ENCODE measurements around the gene PTPRN2. TPM values are rescaled to one million over a fixed set of nuclear protein-coding genes. Genes with fewer than 3 reads are reported as not detected.

Gene PTPRN2
- total and polyA plus RNA-seq, 2 experiments from 2014 or later, result 0.28 TPM; not detected in 1

DNA sequence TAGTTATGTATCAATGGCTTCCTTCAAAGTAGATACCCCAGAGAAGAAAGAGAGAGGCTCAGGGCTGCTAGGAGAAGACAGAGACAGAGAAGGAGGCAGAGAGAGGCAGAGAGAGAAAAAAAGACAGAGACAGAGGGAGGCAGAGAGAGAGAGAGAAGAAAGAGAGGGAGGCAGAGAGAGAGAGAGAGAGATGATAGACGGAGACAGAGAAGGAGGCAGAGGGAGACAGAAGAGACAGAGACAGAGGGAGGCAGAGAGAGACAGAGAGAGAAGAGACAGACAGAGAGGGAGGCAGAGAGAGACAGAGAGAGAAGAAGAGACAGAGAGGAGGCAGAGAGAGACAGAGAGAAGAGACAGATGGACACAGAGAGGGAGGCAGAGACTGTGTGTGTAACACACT lies 1062.9 kb downstream of the PTPRN2 start:
- Histone ChIP-seq H3K4me1 (ENCODE audit: low read depth) (no peaks in the 10 kb centered on the region), H3K27ac (no peak overlapping the region), H3K27me3 (no peaks in the 10 kb centered on the region), H3K36me3 (no peaks in the 10 kb centered on the region), H3K9me3 (ENCODE audit: low read depth) (no peaks in the 10 kb centered on the region), H3K4me3 (no peak overlapping the region)
- TF ChIP-seq, protein P1, sequence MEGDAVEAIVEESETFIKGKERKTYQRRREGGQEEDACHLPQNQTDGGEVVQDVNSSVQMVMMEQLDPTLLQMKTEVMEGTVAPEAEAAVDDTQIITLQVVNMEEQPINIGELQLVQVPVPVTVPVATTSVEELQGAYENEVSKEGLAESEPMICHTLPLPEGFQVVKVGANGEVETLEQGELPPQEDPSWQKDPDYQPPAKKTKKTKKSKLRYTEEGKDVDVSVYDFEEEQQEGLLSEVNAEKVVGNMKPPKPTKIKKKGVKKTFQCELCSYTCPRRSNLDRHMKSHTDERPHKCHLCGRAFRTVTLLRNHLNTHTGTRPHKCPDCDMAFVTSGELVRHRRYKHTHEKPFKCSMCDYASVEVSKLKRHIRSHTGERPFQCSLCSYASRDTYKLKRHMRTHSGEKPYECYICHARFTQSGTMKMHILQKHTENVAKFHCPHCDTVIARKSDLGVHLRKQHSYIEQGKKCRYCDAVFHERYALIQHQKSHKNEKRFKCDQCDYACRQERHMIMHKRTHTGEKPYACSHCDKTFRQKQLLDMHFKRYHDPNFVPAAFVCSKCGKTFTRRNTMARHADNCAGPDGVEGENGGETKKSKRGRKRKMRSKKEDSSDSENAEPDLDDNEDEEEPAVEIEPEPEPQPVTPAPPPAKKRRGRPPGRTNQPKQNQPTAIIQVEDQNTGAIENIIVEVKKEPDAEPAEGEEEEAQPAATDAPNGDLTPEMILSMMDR (IDR thresholded peaks at IDR 0.05; ENCODE audit: low read depth, low read length), result no peak
- no peak for DNase-seq (ENCODE audit: low read depth in 1 of 2, low spot score in 1 of 2)

DNA sequence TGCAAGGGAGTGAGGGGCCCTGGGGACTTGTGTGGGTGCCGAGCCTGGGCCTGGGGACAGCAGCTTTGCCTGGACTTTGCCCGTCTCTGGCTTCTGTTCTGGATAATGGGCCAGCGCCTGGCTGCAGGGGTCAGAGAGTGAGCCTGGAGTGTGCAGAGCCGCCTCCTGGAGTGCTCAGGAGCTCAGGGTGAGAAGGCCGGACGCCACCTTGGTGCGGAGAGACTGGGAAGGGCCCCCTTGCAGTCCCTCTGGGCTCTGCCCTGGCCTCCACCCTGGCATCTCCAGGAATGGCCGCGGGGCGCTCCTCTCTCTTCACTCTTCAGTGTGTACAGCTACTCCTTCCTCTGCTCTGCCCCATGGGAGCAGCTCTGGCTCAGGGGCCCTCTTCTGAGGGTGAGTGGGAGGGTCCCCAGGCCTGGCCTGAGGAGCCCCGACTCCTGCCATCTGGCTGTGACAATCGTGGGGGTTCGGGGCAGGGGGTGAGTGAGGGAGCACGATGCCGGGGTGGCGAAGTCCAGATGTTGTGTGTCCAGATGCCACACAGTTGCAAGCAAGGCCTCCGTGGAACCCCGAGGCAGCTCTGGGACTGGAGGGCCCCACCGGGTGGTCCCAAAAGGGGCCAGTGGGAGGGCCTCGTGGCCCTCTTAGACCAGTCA lies 1063.7 kb downstream of the PTPRN2 start:
- H3K4me3 ChIP-seq, result no peak overlapping the region
- H3K27me3 ChIP-seq, result no peaks in the 10 kb centered on the region
- no peak for DNase-seq (ENCODE audit: low read depth in 1 of 2, low spot score in 1 of 2)
- TF ChIP-seq, protein P1 (IDR thresholded peaks at IDR 0.05; ENCODE audit: low read depth, low read length), result no peak
- H3K27ac ChIP-seq, result no peak overlapping the region
- H3K9me3 ChIP-seq (ENCODE audit: low read depth), result no peaks in the 10 kb centered on the region
- no peaks in the 10 kb centered on the region for H3K36me3 ChIP-seq
- H3K4me1 ChIP-seq (ENCODE audit: low read depth), result no peaks in the 10 kb centered on the region

DNA sequence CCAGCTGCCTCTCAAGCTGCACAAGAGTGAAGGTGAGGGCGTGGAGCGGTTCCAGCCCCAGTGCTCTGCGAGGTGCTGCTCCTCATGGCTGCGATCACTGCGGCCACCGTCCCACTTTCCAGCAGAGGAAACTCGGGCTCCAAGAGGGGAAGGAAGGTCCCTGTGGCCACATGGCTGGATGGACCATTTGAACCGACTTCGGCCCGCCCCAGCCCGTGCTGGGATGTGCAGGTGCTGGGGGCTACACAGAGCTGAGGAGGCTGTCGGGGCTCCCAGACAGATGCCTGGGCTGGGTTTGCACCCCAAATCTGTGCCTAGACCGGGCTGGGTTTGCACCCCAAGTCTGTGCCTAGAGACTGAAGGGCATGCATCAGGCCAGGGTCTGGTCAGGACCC lies 1064.3 kb downstream of the PTPRN2 start:
- DNase-seq (ENCODE audit: low read depth in 1 of 2, low spot score in 1 of 2), result no peak
- H3K27me3 ChIP-seq, result no peaks in the 10 kb centered on the region
- TF ChIP-seq, protein P1 (IDR thresholded peaks at IDR 0.05; ENCODE audit: low read depth, low read length), result no peak
- H3K27ac ChIP-seq, result no peak overlapping the region
- no peaks in the 10 kb centered on the region for H3K4me1 ChIP-seq (ENCODE audit: low read depth)
- H3K36me3 ChIP-seq, result no peaks in the 10 kb centered on the region
- no peak overlapping the region for H3K4me3 ChIP-seq
- H3K9me3 ChIP-seq (ENCODE audit: low read depth), result no peaks in the 10 kb centered on the region

DNA sequence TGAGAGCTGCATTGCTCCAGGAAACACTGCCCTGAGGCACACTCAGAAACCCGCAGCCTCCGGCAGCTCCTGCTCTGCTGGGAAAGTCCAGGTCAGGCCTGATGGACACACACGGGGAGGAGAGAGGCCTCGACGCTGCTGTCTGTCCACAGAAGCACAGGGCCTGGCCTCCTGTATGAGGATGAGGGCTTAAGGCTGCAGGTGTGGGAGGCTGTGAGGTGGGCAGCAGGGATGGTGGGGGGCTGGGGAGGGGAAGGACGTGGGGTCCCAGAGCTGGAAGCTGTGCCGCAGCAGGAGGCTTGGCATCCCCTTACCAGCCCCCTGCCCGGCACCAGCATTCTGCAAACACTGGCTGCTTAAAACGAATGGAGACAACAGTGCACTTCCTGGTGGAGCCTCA lies 1064.7 kb downstream of the PTPRN2 start:
- Histone ChIP-seq H3K4me3 (no peak overlapping the region), H3K27me3 (no peaks in the 10 kb centered on the region), H3K9me3 (ENCODE audit: low read depth) (no peaks in the 10 kb centered on the region), H3K36me3 (no peaks in the 10 kb centered on the region), H3K4me1 (ENCODE audit: low read depth) (no peaks in the 10 kb centered on the region), H3K27ac (no peak overlapping the region)
- DNase-seq (ENCODE audit: low read depth in 1 of 2, low spot score in 1 of 2), result no peak
- TF ChIP-seq, protein P1 (IDR thresholded peaks at IDR 0.05; ENCODE audit: low read depth, low read length), result no peak

DNA sequence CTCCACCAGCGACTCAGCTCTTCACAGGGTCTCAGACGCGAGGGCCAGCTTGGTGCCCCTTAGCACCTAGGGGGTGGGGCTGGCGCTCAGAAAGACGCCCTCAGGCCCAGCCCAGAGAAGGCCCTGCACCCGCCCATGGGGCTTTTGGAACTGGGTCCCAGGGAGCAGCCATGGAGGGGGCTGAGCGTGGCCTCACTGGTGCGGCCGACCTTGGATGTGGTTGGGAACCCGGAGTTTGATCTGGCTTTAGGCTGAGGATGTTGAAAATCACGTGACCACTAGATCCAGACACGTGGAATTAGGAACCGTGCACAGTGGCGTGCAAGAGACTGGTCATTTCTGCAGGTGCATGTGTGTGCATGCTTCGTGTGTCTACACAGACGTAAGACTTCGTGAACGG lies 1065.4 kb downstream of the PTPRN2 start:
- no peak overlapping the region for H3K27ac ChIP-seq
- no peaks in the 10 kb centered on the region for H3K36me3 ChIP-seq
- DNase-seq (ENCODE audit: low read depth in 1 of 2, low spot score in 1 of 2), result no peak
- TF ChIP-seq, protein P1 (IDR thresholded peaks at IDR 0.05; ENCODE audit: low read depth, low read length), result no peak
- no peaks in the 10 kb centered on the region for H3K9me3 ChIP-seq (ENCODE audit: low read depth)
- no peaks in the 10 kb centered on the region for H3K27me3 ChIP-seq
- H3K4me3 ChIP-seq, result no peak overlapping the region
- H3K4me1 ChIP-seq (ENCODE audit: low read depth), result no peaks in the 10 kb centered on the region

Measured in cardiac muscle cell (in vitro differentiated cells and primary cell).